Inferior parietal cortex (tissue), 1 donor: Measurements from ENCODE around the gene B4GALT2.

Experiments used
- DNase-seq: peaks from one replicate; pipeline ENCODE4 v3.0.0-alpha.2; 2016; ENCODE audit errors: extremely low spot score

B4GALT2 gene

DNA sequence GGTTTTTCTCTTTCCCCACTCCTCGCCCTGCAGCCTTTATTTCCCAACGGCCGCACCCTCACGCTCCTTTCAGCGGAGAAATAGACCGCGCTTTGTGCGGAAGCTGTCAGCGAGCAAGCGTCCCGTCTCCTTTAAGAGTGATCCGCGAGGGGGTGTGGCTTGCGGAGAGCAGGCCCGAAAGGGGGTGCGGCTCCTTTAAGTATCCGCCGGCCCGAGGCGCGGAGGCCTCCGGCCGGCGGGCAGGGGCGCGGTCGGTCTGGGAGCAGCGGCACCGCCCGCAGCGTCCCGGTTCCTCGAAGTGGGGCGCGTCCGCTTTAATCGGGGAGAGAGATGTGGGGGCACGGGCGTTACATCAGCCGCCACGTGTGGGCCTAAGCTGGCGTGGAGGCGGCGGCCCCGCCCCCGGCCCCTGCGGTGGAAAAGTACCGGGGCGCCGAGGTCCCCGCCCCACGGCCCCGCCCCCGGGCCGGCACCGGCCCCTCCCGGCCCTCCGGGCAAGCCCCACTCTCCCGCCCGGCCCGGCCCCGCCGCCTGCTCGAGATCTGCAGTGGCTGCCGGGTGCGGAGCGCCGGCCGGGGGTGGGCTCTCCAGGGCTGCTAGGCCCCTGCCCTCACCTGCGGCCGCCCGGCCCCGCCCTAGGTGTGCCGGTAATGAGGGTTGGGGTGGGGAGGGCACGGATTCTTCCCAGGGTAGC, 51.0 kb downstream of the B4GALT2 start:
- peak; percentile 90 for DNase-seq

GRCh38 chr1:44030605-44031251, 51.7 kb downstream of the B4GALT2 start:
- DNase-seq, result peak; percentile 50

DNA sequence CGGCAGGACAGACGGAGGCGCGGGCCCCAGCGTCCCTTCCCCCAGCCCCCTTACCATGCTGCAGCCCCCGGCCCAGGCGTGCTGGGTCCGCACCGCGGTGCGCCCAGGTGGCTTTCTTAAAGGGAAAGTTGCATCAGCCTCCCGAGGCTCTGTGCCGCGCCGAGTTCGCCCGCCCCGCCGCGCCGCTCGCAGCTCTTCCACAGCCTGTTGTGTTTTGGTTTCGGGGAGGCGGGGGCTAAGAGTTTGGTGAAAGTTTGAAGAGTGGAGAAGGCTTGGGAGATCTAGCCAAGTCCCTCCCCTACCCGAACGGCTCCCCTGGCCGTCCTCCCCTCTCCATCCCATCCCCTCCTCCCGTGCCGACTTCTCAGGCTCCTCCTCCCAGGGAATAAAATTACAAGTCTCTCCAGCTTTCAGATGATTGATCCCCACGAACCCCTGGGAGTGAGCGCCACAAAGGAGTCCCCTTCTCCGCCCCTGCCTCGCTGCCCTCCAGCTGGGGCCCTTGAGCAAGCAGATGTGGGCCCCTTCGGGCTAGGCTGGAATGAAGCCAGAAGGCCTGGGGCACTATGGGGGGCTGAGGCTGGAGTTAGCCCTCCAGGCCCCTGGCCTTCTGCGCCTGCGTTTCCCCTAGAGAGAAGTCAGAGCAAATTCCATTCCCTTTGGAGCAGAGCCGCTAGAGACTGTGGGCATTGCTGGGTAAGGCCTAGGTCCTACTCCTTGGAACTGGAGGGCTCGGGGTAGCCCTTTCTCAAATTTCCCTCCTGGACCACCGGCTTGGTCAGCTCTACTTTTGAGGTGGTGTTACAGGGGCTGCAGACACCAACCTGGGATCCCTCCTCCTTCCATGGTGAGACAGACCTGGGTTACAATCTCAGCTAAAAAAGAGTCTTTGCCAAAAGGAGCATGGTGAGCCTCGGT, 52.5 kb downstream of the B4GALT2 start, which contains the start of gene SLC6A9:
Gene SLC6A9, minus strand, starts transcription at position 211 of the 918 bp plus-strand sequence. CDS start 7,185 bp downstream, outside the sequence.
- DNase-seq, result peak; percentile 27

DNA sequence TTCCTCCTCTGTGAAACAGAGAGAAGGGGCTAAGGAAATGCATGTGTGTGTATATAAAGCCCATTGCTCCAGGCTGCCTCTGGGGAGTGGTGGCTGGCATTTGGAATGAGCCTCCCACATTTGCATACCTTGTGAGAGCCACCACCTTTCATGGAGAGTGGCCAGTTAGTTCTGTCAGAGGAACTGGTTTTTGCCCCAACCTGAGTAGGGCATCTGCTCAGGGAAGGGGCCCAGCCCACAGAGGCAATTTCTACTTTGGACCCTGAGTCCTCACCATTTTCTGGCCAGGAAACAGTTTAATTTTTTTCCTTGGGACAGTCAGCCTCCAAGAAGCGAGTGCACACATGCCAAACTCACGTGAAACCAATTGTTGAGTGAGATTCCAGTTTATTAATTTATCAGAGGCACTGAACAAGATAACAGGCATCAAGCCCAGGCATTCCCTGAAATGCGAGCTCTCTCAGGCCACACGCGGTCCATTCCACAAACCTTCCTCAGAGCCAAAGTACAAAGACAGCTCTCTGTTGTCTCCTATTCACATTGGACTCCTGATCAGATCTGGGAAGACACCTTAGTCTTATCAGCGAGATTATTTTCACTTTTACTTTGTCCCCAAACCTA, 53.3 kb downstream of the B4GALT2 start:
- no peak for DNase-seq

DNA sequence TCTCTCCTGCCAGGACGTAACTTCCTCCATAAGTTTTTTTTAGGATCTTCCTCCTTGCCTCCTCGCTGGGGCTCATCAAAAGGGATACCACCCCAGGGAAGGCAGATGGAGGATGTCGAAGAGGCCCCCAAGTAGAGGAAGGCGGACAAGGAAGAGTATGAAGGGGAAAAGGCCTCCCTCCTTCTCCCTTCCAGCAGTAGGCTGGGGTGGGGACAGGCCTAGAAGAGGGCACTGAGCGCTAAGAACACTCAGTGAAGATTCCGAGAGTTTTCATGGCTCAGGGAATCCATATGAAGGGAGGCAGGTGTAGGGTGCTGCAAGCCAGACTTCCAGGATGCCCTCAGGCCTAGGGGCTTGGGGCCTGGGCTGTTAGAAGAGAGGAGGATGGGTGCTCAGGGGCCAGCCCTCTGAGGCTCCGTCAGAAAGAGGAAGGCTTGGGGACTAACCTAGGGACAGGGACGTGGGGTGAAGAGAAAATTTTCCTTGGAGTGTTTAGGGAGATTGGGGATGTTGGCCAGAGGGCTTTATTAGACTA, 54.1 kb downstream of the B4GALT2 start:
- DNase-seq, result no peak

GRCh38 chr1:44033756-44034155, 54.7 kb downstream of the B4GALT2 start:
- DNase-seq, result no peak

DNA sequence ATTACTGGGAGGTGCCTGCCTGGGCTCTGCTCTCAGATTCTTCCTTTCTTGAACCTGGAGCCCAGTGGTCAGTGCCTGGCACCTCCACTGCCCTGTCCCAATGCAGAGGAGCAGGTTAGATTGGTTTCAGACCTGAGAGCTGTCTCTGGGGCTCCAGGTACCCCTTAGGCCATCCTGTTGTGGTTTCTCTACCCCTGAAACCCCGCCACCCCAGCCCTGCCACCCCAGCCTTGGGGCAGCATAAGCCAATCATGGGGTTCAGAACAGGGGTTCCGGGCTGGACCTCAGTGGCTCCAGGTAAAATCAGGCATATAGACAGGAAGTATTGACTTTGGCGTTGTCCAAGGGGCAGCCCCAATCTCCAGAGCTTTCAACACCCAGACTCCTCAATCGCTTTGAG, 55.4 kb downstream of the B4GALT2 start:
- no peak for DNase-seq

GRCh38 chr1:44034976-44035716, 56.1 kb downstream of the B4GALT2 start:
- DNase-seq, result no peak

GRCh38 chr1:44035726-44036408, 56.9 kb downstream of the B4GALT2 start:
- DNase-seq, result peak; percentile 68

DNA sequence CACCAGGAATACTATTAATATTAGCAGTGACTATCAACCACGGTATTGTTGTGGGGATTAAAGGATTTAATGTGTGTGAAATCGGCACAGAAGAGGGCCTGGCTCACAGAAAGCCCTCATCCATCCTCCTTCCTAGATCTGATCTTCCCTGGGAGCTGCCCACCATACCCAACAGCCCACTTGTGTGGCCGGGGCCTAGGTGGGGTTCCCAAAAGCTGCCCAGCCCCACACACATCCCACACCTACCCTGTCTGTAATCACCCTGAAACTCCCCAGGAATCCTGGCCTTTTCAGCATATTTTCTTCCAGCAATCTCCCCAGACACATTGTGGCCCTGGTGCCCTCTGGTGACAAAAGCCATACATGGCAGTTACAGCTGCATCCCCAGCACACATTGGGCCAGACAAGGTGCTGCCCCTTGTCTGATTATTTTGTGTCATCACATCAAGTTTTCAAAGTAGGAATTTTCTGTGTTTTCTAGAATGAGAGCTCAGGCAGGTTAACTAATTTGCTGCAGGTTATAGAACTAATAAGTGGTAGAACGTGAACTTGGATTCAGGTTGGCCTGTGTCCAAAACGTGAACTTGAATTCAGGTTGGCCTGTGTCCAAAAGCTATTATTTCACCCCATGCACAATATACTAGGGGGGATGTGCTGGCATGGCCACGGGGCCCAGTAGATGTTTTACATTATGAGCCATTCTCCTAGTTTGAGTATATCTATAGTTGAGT, 57.6 kb downstream of the B4GALT2 start:
- DNase-seq, result peak; percentile 88

DNA sequence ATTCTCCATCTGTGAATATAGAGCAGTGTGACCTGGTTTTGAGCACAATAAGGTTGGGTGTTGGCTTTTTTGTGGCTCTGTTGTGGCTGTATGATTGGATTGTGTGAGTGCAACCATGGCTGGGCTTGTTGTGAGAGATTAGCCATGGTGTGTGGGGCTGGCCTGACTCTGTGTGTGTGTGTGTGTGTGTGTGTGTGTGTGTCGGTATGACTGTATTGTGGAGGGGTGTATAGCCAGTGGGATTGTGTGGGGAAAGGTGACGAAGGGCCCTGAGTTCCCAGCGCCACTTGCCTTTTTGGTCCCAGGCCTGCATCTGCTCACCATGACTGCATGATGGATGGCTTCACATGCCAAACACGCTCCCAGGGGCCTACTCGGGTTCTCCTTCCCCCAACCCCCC, 58.1 kb downstream of the B4GALT2 start:
- no peak for DNase-seq

DNA sequence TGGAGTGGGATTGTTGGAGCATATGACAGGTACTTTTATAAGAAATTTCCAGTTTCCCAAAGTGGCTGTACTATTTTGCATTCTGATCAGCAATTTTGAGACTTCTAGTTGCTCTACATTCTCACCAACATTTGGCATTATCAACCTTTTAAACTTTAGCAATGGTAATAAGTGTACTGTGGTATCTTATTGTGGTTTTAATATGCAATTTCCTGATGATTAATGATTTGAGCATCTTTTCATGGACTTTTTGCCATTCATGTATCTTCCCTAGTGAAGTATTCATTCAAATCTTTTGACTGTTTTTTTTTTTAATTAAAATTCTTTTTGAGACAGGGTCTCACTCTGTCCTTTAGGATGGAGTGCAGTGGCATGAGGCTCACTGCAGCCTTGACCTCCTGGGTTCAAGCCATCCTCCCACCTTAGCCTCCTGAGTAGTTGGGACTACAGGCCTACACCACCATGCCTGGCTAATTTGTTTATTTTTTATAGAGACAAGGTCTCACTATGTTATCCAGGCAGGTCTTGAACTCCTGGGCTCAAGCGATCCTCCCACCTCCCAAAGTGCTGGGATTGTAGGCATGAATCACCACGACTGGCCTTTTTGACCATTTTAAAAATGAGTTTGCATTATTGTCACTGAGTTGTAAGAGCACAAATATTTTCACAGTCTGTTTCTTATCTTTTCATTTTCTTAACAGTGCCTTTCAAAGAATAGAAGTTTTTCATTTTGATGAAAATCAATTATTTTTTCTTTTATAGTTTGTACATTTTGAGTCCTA, 60.1 kb downstream of the B4GALT2 start:
- DNase-seq, result no peak

- DNase-seq, result no peak
Observed at GRCh38 chr1:44040418-44040817, 61.4 kb downstream of the B4GALT2 start.
